ENCODE results near the gene TEAD1.

Gene TEAD1

GRCh38 chr11:12744826-12745502 lies 70.7 kb downstream of the TEAD1 start:
- Mint-ChIP-seq H3K9me3 (no peaks in the 10 kb centered on the region), H3K4me3 (peak overlapping the region; percentile 18 to 48 (median 40)), H3K27me3 (ENCODE audit: low read depth) (no peaks in the 10 kb centered on the region), H3K27ac (peak overlapping the region; percentile 88 to 93 (median 90)), H3K4me1 (peaks cover 60% of the 10 kb centered on the region), H3K36me3 (ENCODE audit: low read depth) (no peaks in the 10 kb centered on the region)
- no peak for TF ChIP-seq CTCF (IDR thresholded peaks at IDR 0.05; ENCODE audit: unreplicated experiment in 3 of 3)

GRCh38 chr11:12745787-12746186 lies 71.6 kb downstream of the TEAD1 start:
- peaks cover 64% of the 10 kb centered on the region for H3K4me1 Mint-ChIP-seq
- H3K27ac Mint-ChIP-seq, result peak overlapping the region; percentile 76 to 93 (median 88)
- H3K4me3 Mint-ChIP-seq, result peak overlapping the region in 1 of 3 experiments; percentile 25
- H3K36me3 Mint-ChIP-seq (ENCODE audit: low read depth), result no peaks in the 10 kb centered on the region
- no peak for TF ChIP-seq CTCF (IDR thresholded peaks at IDR 0.05; ENCODE audit: unreplicated experiment in 3 of 3)
- H3K9me3 Mint-ChIP-seq, result no peaks in the 10 kb centered on the region
- H3K27me3 Mint-ChIP-seq (ENCODE audit: low read depth), result no peaks in the 10 kb centered on the region

GRCh38 chr11:12746593-12747097 lies 72.4 kb downstream of the TEAD1 start:
- H3K4me3 Mint-ChIP-seq, result peak overlapping the region; percentile 23 to 45 (median 37)

GRCh38 chr11:12748561-12748960 lies 74.3 kb downstream of the TEAD1 start:
- H3K27me3 Mint-ChIP-seq (ENCODE audit: low read depth), result no peaks in the 10 kb centered on the region
- H3K9me3 Mint-ChIP-seq, result no peaks in the 10 kb centered on the region
- peak overlapping the region in 2 of 3 experiments; percentile 53 to 70 for H3K27ac Mint-ChIP-seq
- no peak overlapping the region for H3K4me3 Mint-ChIP-seq
- no peak for TF ChIP-seq CTCF (IDR thresholded peaks at IDR 0.05; ENCODE audit: unreplicated experiment in 3 of 3)
- H3K36me3 Mint-ChIP-seq (ENCODE audit: low read depth), result no peaks in the 10 kb centered on the region
- H3K4me1 Mint-ChIP-seq, result peaks cover 59% of the 10 kb centered on the region

More at GRCh38 chr11:12746593-12747097, 72.4 kb downstream of the TEAD1 start:
- H3K27ac Mint-ChIP-seq, result peak overlapping the region; percentile 74 to 88 (median 85)
- H3K36me3 Mint-ChIP-seq (ENCODE audit: low read depth), result no peaks in the 10 kb centered on the region
- peaks cover 61% of the 10 kb centered on the region for H3K4me1 Mint-ChIP-seq
- TF ChIP-seq CTCF (IDR thresholded peaks at IDR 0.05; ENCODE audit: unreplicated experiment in 3 of 3), result peak in 2 of 3 experiments; percentile 32 to 36
- H3K27me3 Mint-ChIP-seq (ENCODE audit: low read depth), result no peaks in the 10 kb centered on the region
- no peaks in the 10 kb centered on the region for H3K9me3 Mint-ChIP-seq

GRCh38 chr11:12749442-12749841 lies 75.2 kb downstream of the TEAD1 start:
- Mint-ChIP-seq H3K27ac (peak overlapping the region; percentile 53 to 70 (median 66)), H3K4me3 (no peak overlapping the region), H3K27me3 (ENCODE audit: low read depth) (no peaks in the 10 kb centered on the region), H3K4me1 (peaks cover 59% of the 10 kb centered on the region), H3K9me3 (no peaks in the 10 kb centered on the region), H3K36me3 (ENCODE audit: low read depth) (no peaks in the 10 kb centered on the region)
- TF ChIP-seq CTCF (IDR thresholded peaks at IDR 0.05; ENCODE audit: unreplicated experiment in 3 of 3), result no peak

- no peaks in the 10 kb centered on the region for H3K36me3 Mint-ChIP-seq (ENCODE audit: low read depth)
- no peaks in the 10 kb centered on the region for H3K27me3 Mint-ChIP-seq (ENCODE audit: low read depth)
- H3K4me1 Mint-ChIP-seq, result peaks cover 52% of the 10 kb centered on the region
- H3K4me3 Mint-ChIP-seq, result no peak overlapping the region
- peak overlapping the region in 2 of 3 experiments; percentile 54 for H3K27ac Mint-ChIP-seq
- no peaks in the 10 kb centered on the region for H3K9me3 Mint-ChIP-seq
- no peak for TF ChIP-seq CTCF (IDR thresholded peaks at IDR 0.05; ENCODE audit: unreplicated experiment in 3 of 3)
Measured at GRCh38 chr11:12750181-12750580, 76.0 kb downstream of the TEAD1 start.

Measured in nephron (organoid).